Measurements from ENCODE around the gene PCOLCE2.

GRCh38 chr3:142886021-142886420 lies 2.9 kb downstream of the PCOLCE2 start:
- TF ChIP-seq, protein P1, sequence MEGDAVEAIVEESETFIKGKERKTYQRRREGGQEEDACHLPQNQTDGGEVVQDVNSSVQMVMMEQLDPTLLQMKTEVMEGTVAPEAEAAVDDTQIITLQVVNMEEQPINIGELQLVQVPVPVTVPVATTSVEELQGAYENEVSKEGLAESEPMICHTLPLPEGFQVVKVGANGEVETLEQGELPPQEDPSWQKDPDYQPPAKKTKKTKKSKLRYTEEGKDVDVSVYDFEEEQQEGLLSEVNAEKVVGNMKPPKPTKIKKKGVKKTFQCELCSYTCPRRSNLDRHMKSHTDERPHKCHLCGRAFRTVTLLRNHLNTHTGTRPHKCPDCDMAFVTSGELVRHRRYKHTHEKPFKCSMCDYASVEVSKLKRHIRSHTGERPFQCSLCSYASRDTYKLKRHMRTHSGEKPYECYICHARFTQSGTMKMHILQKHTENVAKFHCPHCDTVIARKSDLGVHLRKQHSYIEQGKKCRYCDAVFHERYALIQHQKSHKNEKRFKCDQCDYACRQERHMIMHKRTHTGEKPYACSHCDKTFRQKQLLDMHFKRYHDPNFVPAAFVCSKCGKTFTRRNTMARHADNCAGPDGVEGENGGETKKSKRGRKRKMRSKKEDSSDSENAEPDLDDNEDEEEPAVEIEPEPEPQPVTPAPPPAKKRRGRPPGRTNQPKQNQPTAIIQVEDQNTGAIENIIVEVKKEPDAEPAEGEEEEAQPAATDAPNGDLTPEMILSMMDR (IDR thresholded peaks at IDR 0.05), result no peak
- TF ChIP-seq POLR2AphosphoS5 (IDR thresholded peaks at IDR 0.05) (no peak), POLR2A (IDR thresholded peaks at IDR 0.05) (no peak), EP300 (IDR thresholded peaks at IDR 0.05) (no peak)
